Activated T-cell treated with anti-CD3 and anti-CD28 coated beads for 48 hours (primary cell): Measurements from ENCODE around the gene QARS1.

Source experiments
- DNase-seq: peaks from one replicate; pipeline ENCODE4 v3.0.0-alpha.2; 2020; ENCODE audit warnings: low read depth

The QARS1 gene

GRCh38 chr3:49053543-49053942 is 51.0 kb downstream of the QARS1 start:
- DNase-seq: no peak
